K562 (cell line): Measurements from ENCODE around the gene RHBDF2. TPM values are rescaled to one million over a fixed set of nuclear protein-coding genes. Genes with fewer than 3 reads are reported as not detected.

Experiments used
- ATAC-seq: fragments of 200-7000 bp; cut with Tn5 transposase; 3 replicates; pipeline ENCODE4 v1.9.1; 2020; ENCODE audit warnings: moderate library complexity
- BruUV-seq: library from RNA; stranded (reverse); fragments of 400-500 nt; replicated peaks from 2 replicates; lab custom pipeline; 2021; lab: Mats Ljungman, UMichigan
- CTCF ChIA-PET: fragments of 300-600 bp; formaldehyde crosslinking; extraction: SDS; loops from one replicate; lab custom pipeline; 2021; ENCODE audit warnings: low intra/inter-chr PET ratio; lab: Yijun Ruan, JAX
- POLR2A ChIA-PET: fragments of 300-600, 350-650 bp; sonication (Branson Sonifier 250); formaldehyde crosslinking; extraction: SDS; loops from one replicate; lab custom pipeline; 2021; ENCODE audit warnings: antibody characterized with exemption, inconsistent platforms; lab: Yijun Ruan, JAX
- DNase-seq, 4 experiments: peaks; one replicate each; pipeline versions ENCODE4 v3.0.0 to v3.0.0-alpha.2; 2011 to 2018; ENCODE audit warnings: low spot score in 3 of 4, mixed read lengths in 3 of 4; ENCODE audit errors: extremely low read depth in 1 of 4
- FAIRE-seq: peaks from 2 replicates; lab custom pipeline; 2011; peaks lifted over from hg19 to GRCh38; lab: Jason Lieb, UNC
- H2AFZ ChIP-seq: 2 replicates; pipeline ENCODE4 v1.6.0; 2011; ENCODE audit warnings: low read depth, low read length, control low read depth, inconsistent platforms
- H3K27ac ChIP-seq: fragments of 200-600 bp; 3 replicates; pipeline ENCODE4 v1.8.0; 2011; ENCODE audit warnings: low read depth, mild to moderate bottlenecking, control low read depth, inconsistent platforms, low read length, moderate library complexity, mixed read lengths; ENCODE audit errors: extremely low read depth
- H3K27me3 ChIP-seq, 2 experiments: fragments of 300-600 bp in 1 of 2; 2 replicates in 1 of 2; 3 replicates in 1 of 2; pipeline versions ENCODE4 v1.6.0 to v1.8.0; 2011; ENCODE audit warnings: inconsistent platforms in 2 of 2, low read length in 2 of 2, mild to moderate bottlenecking in 1 of 2, mixed read lengths in 1 of 2, moderate library complexity in 1 of 2; ENCODE audit not compliant: control insufficient read depth in 2 of 2, insufficient read depth in 2 of 2
- H3K36me3 ChIP-seq: fragments of 300-600 bp; 3 replicates; pipeline ENCODE4 v1.8.0; 2011; ENCODE audit warnings: mild to moderate bottlenecking, low read length, inconsistent platforms; ENCODE audit not compliant: control insufficient read depth, insufficient read depth
- H3K4me1 ChIP-seq, 2 experiments: fragments of 200-600 bp in 1 of 2; replicated peaks in 1 of 2; 2 replicates in 1 of 2; 3 replicates in 1 of 2; pipeline versions ENCODE4 v1.5.1 to v1.8.0; 2011; ENCODE audit warnings: inconsistent platforms in 2 of 2, low read length in 2 of 2, mild to moderate bottlenecking in 1 of 2, mixed read lengths in 1 of 2, moderate library complexity in 1 of 2; ENCODE audit not compliant: control insufficient read depth in 2 of 2, insufficient read depth in 2 of 2
- H3K4me2 ChIP-seq: 2 replicates; pipeline ENCODE4 v1.6.1; 2011; ENCODE audit warnings: low read length, control low read depth, inconsistent platforms, mixed read lengths; ENCODE audit not compliant: insufficient read depth
- H3K4me3 ChIP-seq: fragments of 200-600 bp; sonication (generic), shearing (Covaris generic); 2 replicates; pipeline ENCODE4 v1.5.1; 2016; ENCODE audit warnings: control low read depth, inconsistent platforms
- H3K79me2 ChIP-seq: fragments of 200-600 bp; 3 replicates; pipeline ENCODE4 v1.8.0; 2011; ENCODE audit warnings: low read length, inconsistent platforms; ENCODE audit not compliant: control insufficient read depth, insufficient read depth
- H3K9ac ChIP-seq, 2 experiments: 2 replicates each; pipeline versions ENCODE4 v1.6.0 to v1.6.1; 2011; ENCODE audit warnings: low read depth in 2 of 2, low read length in 2 of 2, control low read depth in 1 of 2, inconsistent platforms in 1 of 2, mild to moderate bottlenecking in 1 of 2, mixed read lengths in 1 of 2; ENCODE audit not compliant: insufficient read depth in 1 of 2
- H3K9me1 ChIP-seq: one replicate; pipeline ENCODE4 v1.6.0; 2011; ENCODE audit warnings: inconsistent platforms, mild to moderate bottlenecking, low read length, moderate library complexity; ENCODE audit not compliant: control insufficient read depth, insufficient read depth
- H3K9me3 ChIP-seq: replicated peaks from 2 replicates; pipeline ENCODE4 v1.5.1; 2011; ENCODE audit warnings: low read depth, low read length, inconsistent platforms; ENCODE audit not compliant: control insufficient read depth, insufficient read depth
- H4K20me1 ChIP-seq: replicated peaks from 2 replicates; pipeline ENCODE4 v1.6.1; 2011; ENCODE audit warnings: low read length, inconsistent platforms, mixed read lengths; ENCODE audit not compliant: control insufficient read depth, insufficient read depth
- ATF4 ChIP-seq: fragments of 450-650 bp; formaldehyde crosslinking; IDR thresholded peaks from 2 replicates; pipeline ENCODE4 v1.4.0; 2022; ENCODE audit warnings: mild to moderate bottlenecking, moderate library complexity
- CREB5 ChIP-seq: fragments of 250-450 bp; sonication (Bioruptor Pico); IDR thresholded peaks from 2 replicates; pipeline ENCODE4 v1.5.0; 2020; ENCODE audit warnings: mild to moderate bottlenecking
- EGR1 ChIP-seq: fragments of 450-650 bp; conservative IDR thresholded peaks from 2 replicates; pipeline ENCODE4 v1.6.1; 2017; ENCODE audit warnings: mild to moderate bottlenecking
- FOXM1 ChIP-seq, 2 experiments: fragments of 450-650 bp in 1 of 2; sonication (generic) in 1 of 2; formaldehyde crosslinking in 1 of 2; IDR thresholded peaks; 2 replicates each; pipeline versions ENCODE4 v1.6.1 to v1.9.0; 2017 to 2022; ENCODE audit warnings: low read depth in 2 of 2, mild to moderate bottlenecking in 2 of 2, missing genetic modification reagents in 1 of 2, moderate library complexity in 1 of 2
- GTF2B ChIP-seq: IDR thresholded peaks from 2 replicates; pipeline ENCODE4 v1.6.1; 2011; ENCODE audit not compliant: insufficient read length; ENCODE audit errors: extremely low read depth
- HDGF ChIP-seq: fragments of 450-650 bp; IDR thresholded peaks from 2 replicates; pipeline ENCODE4 v1.6.1; 2016
- HMGXB4 ChIP-seq: sonication (generic); formaldehyde crosslinking; IDR thresholded peaks from 2 replicates; pipeline ENCODE4 v1.8.1; 2023; ENCODE audit warnings: mild to moderate bottlenecking, missing genetic modification reagents
- LARP7 ChIP-seq: fragments of 450-650 bp; IDR thresholded peaks from 2 replicates; pipeline ENCODE4 v1.6.1; 2016
- MECOM ChIP-seq: fragments of 250-450 bp; sonication (Bioruptor Pico); IDR thresholded peaks from 2 replicates; pipeline ENCODE4 v1.8.0; 2022; ENCODE audit warnings: inconsistent platforms
- NKRF ChIP-seq: fragments of 450-650 bp; IDR thresholded peaks from 2 replicates; pipeline ENCODE4 v1.6.1; 2016; ENCODE audit warnings: borderline replicate concordance
- PTBP1 ChIP-seq: fragments of 200-400 bp; formaldehyde crosslinking; IDR thresholded peaks from 2 replicates; pipeline ENCODE4 v1.6.1; 2017; ENCODE audit warnings: low read depth, low read length
- ZNF212 ChIP-seq: fragments of 450-650 bp; formaldehyde crosslinking; IDR thresholded peaks from 2 replicates; pipeline ENCODE4 v1.4.0; 2020; ENCODE audit warnings: mild to moderate bottlenecking
- WGBS: fragments of 100-300 bp; shearing (Covaris generic); methylation state at CpG from one replicate; pipeline ENCODE4 v1.1.6; 2016; ENCODE audit warnings: low coverage, mixed read lengths; ENCODE audit not compliant: insufficient coverage; ENCODE audit errors: missing lambda C conversion rate; 5-methylcytosine and 5-hydroxymethylcytosine counted together
- in situ Hi-C: fragments of 300-500 bp; cut with MboI; formaldehyde crosslinking; loops from 4 replicates; pipeline ENCODE4 v1.15.0; 2018; ENCODE audit warnings: inconsistent platforms, mixed read lengths
- intact Hi-C: fragments of 100-400 bp; cut with micrococcal nuclease; formaldehyde crosslinking; loops from 2 replicates; pipeline ENCODE4 v1.14.2; 2022
- polyA plus RNA-seq, 8 experiments: library from polyadenylated mRNA; depleted of rRNA in 4 of 8; stranded (reverse) in 5 of 8; unstranded in 3 of 8; fragments of >200 nt; fragmentation: Nextera tagmentation in 2 of 8; fragmentation: Illumina TruSeq in 1 of 8; extraction: Ambion mirVana in 2 of 8; extraction: Trizol in 1 of 8; gene quantifications; 2 replicates each; pipeline versions ENCODE4 v1.2.1 to v1.2.3, GENCODE V29; 2011 to 2014; ENCODE audit warnings: inconsistent platforms in 1 of 8, missing spikeins in 1 of 8
- total RNA-seq, 7 experiments: library from RNA; depleted of rRNA in 6 of 7; stranded (reverse); fragments of >200 nt in 6 of 7; fragmentation: Illumina TruSeq in 2 of 7; extraction: Trizol in 2 of 7; gene quantifications; 2 replicates each; pipeline versions ENCODE4 v1.2.1 to v1.2.3, GENCODE V29; 2011 to 2021; ENCODE audit warnings: low replicate concordance in 1 of 7

RHBDF2 gene
- total and polyA plus RNA-seq, 9 of the 15 experiments (the other 6 are each of a cell fraction or from before 2014, with no cell fraction given) = 0.04 to 2.8 (median 1.1) TPM

GRCh38 chr17:76502341-76503211, 1.4 kb upstream of the RHBDF2 start:
- Histone ChIP-seq H3K27ac (no peak overlapping the region), H3K4me2 (no peak overlapping the region), H3K4me3 (no peak overlapping the region), H3K27me3 (no peaks in the 10 kb centered on the region), H3K79me2 (no peaks in the 10 kb centered on the region), H3K4me1 (peaks cover 20 to 42% of the 10 kb centered on the region in 2 experiments; a peak in 4 of 5 replicates), H4K20me1 (no peaks in the 10 kb centered on the region), H3K36me3 (no peaks in the 10 kb centered on the region), H2AFZ (peak overlapping the region; percentile 95), H3K9me1 (peaks cover 4% of the 10 kb centered on the region), H3K9me3 (no peaks in the 10 kb centered on the region), H3K9ac (peak overlapping the region; percentile 21 to 77; a peak in 2 of 4 replicates)
- ATAC-seq = no peak
- BruUV-seq = no TSS peak
- no peak for DNase-seq
- intact Hi-C loops (no loop called here), in situ Hi-C loops (no loop called here)
- POLR2A ChIA-PET = interaction anchor here (0.6 to 1.5 kb wide), 4 partner anchors 9 to 12 kb away, joined by 3 to 7 read pairs (median 3); no protein-coding TSS in a partner anchor
- no peak for FAIRE-seq
- CTCF ChIA-PET = no interaction called here
- WGBS = 33% methylated on average over 8 of the region's 8 CpGs
- no peak for TF ChIP-seq MECOM (CRISPR knock-in tag)
- TF ChIP-seq FOXM1 (IDR thresholded peaks at IDR 0.05; ENCODE audit: low read depth) = no peak
- TF ChIP-seq FOXM1 (CRISPR knock-in tag; IDR thresholded peaks at IDR 0.05; ENCODE audit: low read depth) = no peak
- TF ChIP-seq EGR1 = no peak
- TF ChIP-seq GTF2B = no peak
- TF ChIP-seq ZNF212 (CRISPR knock-in tag) = no peak
- no peak for TF ChIP-seq LARP7
- no peak for TF ChIP-seq HDGF
- no peak for TF ChIP-seq CREB5 (CRISPR knock-in tag)
- TF ChIP-seq ATF4 (CRISPR knock-in tag) = no peak
- no peak for TF ChIP-seq NKRF
- TF ChIP-seq PTBP1 = 0 out of 2 replicates have a peak, but pooled peaks have one; percentile 53
- TF ChIP-seq HMGXB4 (CRISPR knock-in tag) = no peak
